Activated naive CD4-positive, alpha-beta T cell treated with Interleukin-2 at 50 U/mL for 16 hours (primary cell): ENCODE measurements around the gene DLGAP1.

Experiments used
- DNase-seq: peaks from one replicate; pipeline ENCODE4 v3.0.0-alpha.2; 2020

DLGAP1 gene

GRCh38 chr18:3796434-3796833 is 658.7 kb downstream of the DLGAP1 start:
- DNase-seq = no peak

DNA sequence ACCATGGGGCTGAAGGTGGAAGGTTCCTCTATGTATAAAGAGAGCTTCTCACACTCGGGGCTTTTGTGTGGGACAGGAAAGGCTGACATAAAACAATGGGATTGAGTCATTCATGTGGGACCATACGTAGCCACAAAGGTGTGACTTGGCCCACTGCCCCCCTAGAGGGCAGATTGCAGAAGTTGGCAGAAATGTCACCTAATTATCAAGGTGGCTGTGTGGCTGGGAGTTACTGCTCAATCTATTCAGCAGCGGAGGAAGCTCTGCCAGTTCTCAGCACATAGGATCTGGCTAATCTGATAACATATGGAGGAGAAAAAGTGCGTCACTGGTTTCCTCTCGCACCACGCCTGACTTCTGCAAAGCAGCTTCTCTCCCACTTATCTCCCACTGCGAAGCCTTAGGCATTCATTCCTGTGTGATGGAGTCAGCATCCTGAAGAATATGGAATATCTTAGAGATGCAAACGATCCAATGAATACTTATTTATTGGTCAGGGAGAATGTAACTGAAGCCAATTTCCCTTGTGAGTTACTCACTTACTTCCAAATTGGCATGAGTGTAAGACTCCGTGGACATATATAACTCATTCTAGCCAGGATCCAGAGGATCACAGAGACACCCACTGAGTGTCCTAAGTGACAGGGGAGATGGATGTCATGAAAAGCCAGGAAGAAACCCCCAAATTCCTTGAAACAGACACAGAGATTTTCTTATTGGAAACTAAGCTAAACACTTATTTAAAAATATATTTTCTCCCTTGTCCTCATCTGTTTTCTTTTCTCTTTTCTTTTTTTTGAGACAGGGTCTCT is 660.4 kb downstream of the DLGAP1 start:
- DNase-seq = no peak

- DNase-seq = no peak
Observed at GRCh38 chr18:3793545-3793944, 661.6 kb downstream of the DLGAP1 start.

GRCh38 chr18:3793111-3793510 is 662.0 kb downstream of the DLGAP1 start:
- no peak for DNase-seq

- no peak for DNase-seq
Observed at GRCh38 chr18:3792711-3793110, 662.4 kb downstream of the DLGAP1 start.

DNA sequence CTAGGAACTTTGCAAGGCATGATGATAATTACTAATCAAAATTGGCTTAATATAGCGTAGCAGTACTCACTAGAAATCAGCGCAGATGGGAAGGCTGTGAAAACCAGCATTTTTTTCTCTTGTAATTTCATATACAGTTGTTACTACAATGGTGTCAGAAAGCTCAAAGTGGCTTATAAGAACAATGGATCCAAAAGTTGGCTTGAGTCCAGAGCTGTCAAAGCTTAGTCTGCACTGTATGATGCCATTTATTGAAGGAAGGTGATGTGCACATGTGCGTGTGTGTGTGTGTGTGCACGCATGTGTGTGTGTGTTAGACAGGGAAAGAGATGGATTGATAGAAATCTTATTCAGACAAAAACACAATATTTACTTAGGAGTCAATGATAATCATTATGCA is 663.9 kb downstream of the DLGAP1 start:
- no peak for DNase-seq

- no peak for DNase-seq
Observed at GRCh38 chr18:3790703-3791102, 664.4 kb downstream of the DLGAP1 start.

DNA sequence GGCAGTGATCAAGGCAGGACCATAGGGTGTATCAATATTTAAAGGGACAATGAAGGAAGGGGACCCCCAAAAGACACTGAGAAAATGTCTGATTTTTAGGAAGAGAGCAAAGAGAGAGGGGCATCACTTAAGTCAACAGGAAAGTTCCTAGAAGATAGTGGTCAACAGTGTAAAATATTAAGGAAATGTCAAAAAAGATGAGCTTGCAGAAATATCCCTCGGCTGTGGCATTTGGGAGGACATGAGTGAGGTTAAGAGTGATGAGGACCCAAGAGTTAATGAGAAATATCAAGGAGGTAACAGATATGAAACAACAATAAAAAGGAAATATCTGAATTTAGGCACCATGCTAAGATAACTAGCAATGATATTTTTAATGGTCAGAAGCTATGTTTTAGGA is 665.6 kb downstream of the DLGAP1 start:
- DNase-seq = no peak

- DNase-seq = no peak
Observed at GRCh38 chr18:3784949-3785348, 670.2 kb downstream of the DLGAP1 start.

DNA sequence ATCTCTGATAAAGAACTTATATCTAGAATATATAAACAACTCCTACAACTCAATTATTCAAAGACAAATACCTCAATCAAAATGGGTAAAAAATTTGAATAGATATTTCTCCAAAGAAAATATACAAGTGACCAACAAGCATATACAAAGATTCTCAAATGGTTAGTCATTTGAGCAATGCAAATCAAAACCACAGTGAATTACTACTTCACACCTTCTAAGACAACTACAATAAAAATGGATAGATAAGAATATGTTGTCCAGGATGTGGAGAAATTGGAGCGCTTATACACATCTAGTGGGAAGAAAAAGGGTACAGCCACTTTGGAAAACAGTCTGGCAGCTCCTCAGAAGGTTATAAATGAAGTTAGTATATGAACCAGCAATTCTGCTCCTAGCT is 672.2 kb downstream of the DLGAP1 start:
- no peak for DNase-seq

DNA sequence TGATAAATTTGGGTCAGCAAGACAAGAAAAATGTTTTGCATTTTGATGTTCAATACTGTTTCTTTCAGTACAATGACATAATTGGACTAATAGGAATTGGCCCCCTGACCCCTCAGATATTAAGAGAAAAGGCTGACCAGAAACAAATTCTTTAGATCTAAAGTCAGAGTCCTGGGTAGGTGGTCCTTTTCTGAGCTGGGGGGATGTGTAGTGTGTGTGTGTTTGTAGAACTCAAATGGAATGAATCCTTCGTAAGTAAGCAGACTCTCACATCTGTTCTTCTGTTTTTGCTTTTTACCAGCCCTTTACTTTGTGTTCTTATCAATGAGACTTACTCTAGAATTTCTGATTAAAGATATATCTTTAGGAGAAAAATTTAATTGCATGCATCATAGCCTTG is 677.4 kb downstream of the DLGAP1 start:
- no peak for DNase-seq

DNA sequence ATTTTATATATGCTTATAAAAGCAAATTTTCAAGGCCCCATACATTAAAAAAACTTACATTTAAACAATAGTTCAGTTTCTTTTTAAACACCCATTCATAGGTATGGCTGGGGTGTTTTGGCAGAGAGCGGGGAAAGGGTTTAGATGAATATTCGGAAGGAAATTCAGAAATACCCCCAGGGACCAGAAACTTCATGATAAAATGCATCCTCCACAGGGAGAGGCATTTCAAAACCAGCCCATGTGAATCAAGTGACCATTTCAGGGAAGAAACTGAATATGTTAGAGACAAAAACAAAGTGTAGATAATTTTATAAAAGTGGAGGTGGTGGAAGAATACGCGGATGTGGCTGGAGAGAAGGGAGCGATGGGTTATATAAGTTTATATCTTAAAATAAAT is 678.0 kb downstream of the DLGAP1 start:
- no peak for DNase-seq

DNA sequence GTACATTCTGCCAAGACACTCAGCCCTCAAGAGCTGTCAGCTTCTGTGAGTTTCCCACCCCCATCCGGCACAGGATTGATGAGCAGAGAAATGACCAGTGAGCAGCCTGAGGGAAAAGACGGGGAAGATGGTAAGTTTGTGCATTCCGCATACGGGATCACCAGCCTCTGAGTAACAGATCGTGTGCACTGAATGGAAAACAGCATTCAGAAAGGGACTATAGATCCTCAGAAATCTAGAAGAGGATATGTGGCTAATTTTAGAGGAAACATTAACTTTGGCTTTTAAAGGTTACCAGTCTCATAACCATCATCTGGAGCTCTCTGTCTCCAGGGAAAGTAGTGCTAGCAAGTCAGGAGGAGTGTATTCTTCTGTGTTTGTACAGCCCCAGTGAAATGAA is 679.1 kb downstream of the DLGAP1 start:
- DNase-seq = no peak

- no peak for DNase-seq
Observed at GRCh38 chr18:3773303-3773702, 681.8 kb downstream of the DLGAP1 start.

DNA sequence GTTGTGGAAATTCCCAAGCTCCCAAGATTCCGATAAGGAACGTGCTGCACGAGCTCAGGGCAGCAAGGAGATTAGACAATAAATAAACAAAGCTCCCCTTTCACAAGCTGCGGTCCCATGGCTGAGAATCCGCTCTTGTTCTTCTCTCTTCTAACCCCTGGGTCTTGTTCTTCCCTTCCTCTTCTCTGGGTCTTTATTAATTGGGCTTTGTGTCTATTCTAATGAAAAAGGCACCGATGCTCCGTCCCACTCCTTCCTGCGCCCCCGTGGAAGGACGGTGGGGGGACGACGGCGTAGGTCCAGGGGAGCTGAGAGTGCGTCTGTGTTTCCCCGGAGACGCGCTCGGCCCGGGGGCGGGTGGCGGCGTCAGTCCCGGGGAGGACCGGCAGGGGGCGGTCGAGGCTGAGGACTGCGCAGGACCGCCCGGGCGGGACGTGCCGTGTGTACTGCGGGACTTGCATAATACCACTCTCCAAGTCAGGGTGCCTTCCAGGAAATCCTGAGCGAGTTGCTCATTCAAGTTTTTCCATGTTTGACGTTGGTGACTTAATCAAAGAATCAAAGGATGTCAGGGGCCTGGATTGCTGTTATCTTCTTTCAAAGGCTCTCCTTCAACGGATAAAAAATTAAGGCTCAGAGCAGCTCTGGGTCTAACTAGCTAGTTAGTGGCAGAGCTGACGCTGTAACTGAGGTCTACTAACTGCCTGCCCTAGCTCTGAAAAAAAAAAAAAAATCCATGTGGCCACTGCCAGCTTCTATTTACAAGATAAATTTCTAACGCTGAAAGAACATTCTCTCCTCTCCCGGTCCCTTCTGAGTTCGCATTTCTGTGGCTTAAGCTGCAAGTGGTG is 683.8 kb downstream of the DLGAP1 start:
- peak; percentile 78 for DNase-seq

DNA sequence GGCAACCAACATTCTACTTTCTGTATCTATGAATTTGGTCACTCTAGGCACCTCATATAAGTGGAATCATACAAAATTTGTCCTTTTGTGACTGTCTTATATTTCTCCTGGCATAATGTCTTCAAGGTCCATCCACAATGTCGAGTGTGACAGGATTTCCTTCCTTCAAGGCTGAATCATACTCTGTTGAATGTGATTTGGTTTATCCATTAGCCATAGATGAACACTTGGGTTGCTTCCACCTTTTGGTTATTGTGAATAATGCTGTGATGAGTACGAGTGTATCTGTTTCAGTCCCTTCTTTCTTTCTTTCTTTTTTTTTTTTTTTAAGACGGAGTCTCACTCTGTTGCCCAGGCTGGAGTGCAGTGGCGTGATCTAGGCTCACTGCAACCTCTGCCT is 693.8 kb downstream of the DLGAP1 start:
- no peak for DNase-seq

DNA sequence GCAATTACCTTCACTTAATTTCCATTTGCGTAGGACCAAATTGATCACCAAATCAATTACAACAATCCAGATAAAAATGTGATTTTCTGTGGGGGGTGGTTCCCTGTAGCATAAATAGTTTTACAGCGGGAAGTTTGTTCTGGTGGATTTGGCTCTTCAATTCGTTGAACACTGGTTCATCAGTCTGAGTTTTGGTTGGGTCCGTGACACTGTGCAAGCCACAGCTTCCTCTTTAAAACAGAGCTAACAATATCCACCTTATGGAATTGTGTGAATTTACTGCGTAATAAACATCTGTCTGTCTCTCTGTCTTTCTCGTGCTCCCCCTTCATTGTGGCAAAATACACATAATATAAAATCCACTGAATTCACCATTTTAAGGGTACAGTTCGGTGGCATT is 694.4 kb downstream of the DLGAP1 start:
- DNase-seq = no peak

DNA sequence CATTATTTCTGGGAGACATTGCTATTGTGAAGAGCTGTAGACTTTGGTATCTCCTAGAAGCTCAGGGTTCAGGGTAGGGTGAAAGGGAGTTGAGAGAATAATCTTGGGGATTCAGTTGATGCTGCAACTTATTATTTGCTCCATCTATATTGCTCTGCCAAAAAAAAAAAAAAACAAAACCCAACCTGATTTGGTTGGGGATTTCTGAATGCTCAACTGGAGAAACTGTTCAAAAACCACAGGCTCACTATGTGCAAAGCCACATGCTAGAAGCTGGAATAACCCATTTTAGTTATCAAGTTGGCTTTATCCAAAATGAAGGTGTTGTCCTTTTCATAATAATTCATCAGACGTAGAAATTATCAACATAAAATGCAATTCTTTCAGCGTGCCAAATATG is 696.0 kb downstream of the DLGAP1 start:
- no peak for DNase-seq

GRCh38 chr18:3758531-3758930 is 696.6 kb downstream of the DLGAP1 start:
- no peak for DNase-seq

GRCh38 chr18:3757361-3757760 is 697.7 kb downstream of the DLGAP1 start:
- no peak for DNase-seq

- DNase-seq = no peak
Observed at GRCh38 chr18:3753106-3753505, 702.0 kb downstream of the DLGAP1 start.

DNA sequence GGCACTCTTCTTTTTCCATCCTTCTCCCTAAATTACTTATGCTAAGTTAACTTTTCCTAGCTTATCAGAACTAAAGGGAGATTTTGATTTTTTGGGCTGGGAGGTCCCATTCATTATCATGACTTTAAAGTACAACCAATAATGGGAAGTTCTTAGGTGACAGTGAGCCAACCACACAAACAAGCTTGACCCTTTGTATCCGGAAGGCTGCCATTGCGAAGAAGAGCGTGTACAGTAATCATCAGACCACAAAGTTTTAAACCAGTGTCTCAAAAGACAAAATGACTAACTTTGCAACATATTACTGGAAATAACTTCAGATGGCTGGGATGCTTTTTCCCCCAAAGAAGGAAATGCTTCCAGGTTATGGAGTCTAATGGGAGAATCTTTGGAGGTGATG is 707.0 kb downstream of the DLGAP1 start:
- DNase-seq = no peak

- no peak for DNase-seq
Observed at GRCh38 chr18:3747176-3747973, 707.7 kb downstream of the DLGAP1 start.
